H9 (cell line): ENCODE measurements around the gene MC4R. TPM values are rescaled to one million over a fixed set of nuclear protein-coding genes. Genes with fewer than 3 reads are reported as not detected.

ENCODE experiments used
- DNase-seq: peaks from one replicate; pipeline ENCODE4 v3.0.0-alpha.2; 2017
- H2AFZ ChIP-seq: one replicate; pipeline ENCODE4 v1.6.1; 2013; ENCODE audit warnings: mild to moderate bottlenecking, low read length, control low read depth, moderate library complexity
- H2AK5ac ChIP-seq: 2 replicates; pipeline ENCODE4 v1.6.1; 2013; ENCODE audit warnings: low read length, control low read depth, mixed read lengths; ENCODE audit not compliant: insufficient read length
- H2BK120ac ChIP-seq: one replicate; pipeline ENCODE4 v1.6.1; 2013; ENCODE audit warnings: low read depth, mild to moderate bottlenecking, low read length, control low read depth, inconsistent platforms; ENCODE audit not compliant: poor library complexity, severe bottlenecking
- H2BK12ac ChIP-seq: 2 replicates; pipeline ENCODE4 v1.6.1; 2013; ENCODE audit warnings: low read length, control low read depth, mixed read lengths, low read depth; ENCODE audit not compliant: insufficient read length
- H2BK15ac ChIP-seq: 2 replicates; pipeline ENCODE4 v1.6.1; 2013; ENCODE audit warnings: low read depth, low read length, control low read depth
- H2BK20ac ChIP-seq: one replicate; pipeline ENCODE4 v1.6.1; 2013; ENCODE audit warnings: low read depth, mild to moderate bottlenecking, low read length, control low read depth, inconsistent platforms; ENCODE audit not compliant: poor library complexity, severe bottlenecking
- H2BK5ac ChIP-seq: 2 replicates; pipeline ENCODE4 v1.6.1; 2013; ENCODE audit warnings: low read length, control low read depth, mixed read lengths; ENCODE audit not compliant: insufficient read length
- H3K14ac ChIP-seq: 2 replicates; pipeline ENCODE4 v1.6.1; 2013; ENCODE audit warnings: low read length, control low read depth; ENCODE audit not compliant: insufficient read depth
- H3K18ac ChIP-seq: 2 replicates; pipeline ENCODE4 v1.6.1; 2013; ENCODE audit warnings: low read depth, mild to moderate bottlenecking, mixed read lengths, low read length, control low read depth; ENCODE audit not compliant: insufficient read length
- H3K23ac ChIP-seq: 2 replicates; pipeline ENCODE4 v1.6.1; 2013; ENCODE audit warnings: low read length, control low read depth, mixed read lengths, low read depth; ENCODE audit not compliant: insufficient read length
- H3K23me2 ChIP-seq: 2 replicates; pipeline ENCODE4 v1.6.1; 2013; ENCODE audit warnings: low read depth, mild to moderate bottlenecking, mixed read lengths, low read length, control low read depth; ENCODE audit not compliant: insufficient read length, poor library complexity, severe bottlenecking
- H3K27ac ChIP-seq: 2 replicates; pipeline ENCODE4 v1.5.1; 2013; ENCODE audit warnings: low read length, control low read depth, mixed read lengths, low read depth; ENCODE audit not compliant: insufficient read length
- H3K27me3 ChIP-seq: 2 replicates; pipeline ENCODE4 v1.6.1; 2013; ENCODE audit warnings: low read length, control low read depth, inconsistent platforms; ENCODE audit not compliant: insufficient read depth
- H3K4ac ChIP-seq: 2 replicates; pipeline ENCODE4 v1.6.1; 2013; ENCODE audit warnings: low read depth, mild to moderate bottlenecking, control low read depth, inconsistent platforms, low read length, moderate library complexity
- H3K4me1 ChIP-seq: 2 replicates; pipeline ENCODE4 v1.6.1; 2013; ENCODE audit warnings: low read length, control low read depth, inconsistent platforms; ENCODE audit not compliant: insufficient read depth
- H3K4me2 ChIP-seq: 2 replicates; pipeline ENCODE4 v1.6.1; 2013; ENCODE audit warnings: low read length, control low read depth, mixed read lengths; ENCODE audit not compliant: insufficient read length, insufficient read depth
- H3K56ac ChIP-seq: 2 replicates; pipeline ENCODE4 v1.6.1; 2013; ENCODE audit warnings: low read depth, mild to moderate bottlenecking, mixed read lengths, low read length, control low read depth; ENCODE audit not compliant: insufficient read length
- H3K79me1 ChIP-seq: 2 replicates; pipeline ENCODE4 v1.6.1; 2013; ENCODE audit warnings: low read depth, mild to moderate bottlenecking, moderate library complexity, low read length, control low read depth, inconsistent platforms; ENCODE audit not compliant: insufficient read depth, poor library complexity, severe bottlenecking
- H3K79me2 ChIP-seq: 2 replicates; pipeline ENCODE4 v1.6.1; 2013; ENCODE audit warnings: low read length, control low read depth, inconsistent platforms; ENCODE audit not compliant: insufficient read depth
- H3K9ac ChIP-seq: 2 replicates; pipeline ENCODE4 v1.6.1; 2013; ENCODE audit warnings: low read length, control low read depth, mixed read lengths; ENCODE audit not compliant: insufficient read length; ENCODE audit errors: extremely low read depth
- H3K9me3 ChIP-seq: one replicate; pipeline ENCODE4 v1.6.1; 2013; ENCODE audit warnings: low read depth, low read length, inconsistent platforms; ENCODE audit not compliant: control insufficient read depth
- H3T11ph ChIP-seq: one replicate; pipeline ENCODE4 v1.6.1; 2013; ENCODE audit warnings: mild to moderate bottlenecking, low read length, control low read depth, inconsistent platforms
- H4K20me1 ChIP-seq: one replicate; pipeline ENCODE4 v1.6.1; 2013; ENCODE audit not compliant: control insufficient read depth, insufficient read length, insufficient read depth
- H4K5ac ChIP-seq: 2 replicates; pipeline ENCODE4 v1.6.1; 2013; ENCODE audit warnings: low read depth, mild to moderate bottlenecking, mixed read lengths, low read length, control low read depth; ENCODE audit not compliant: insufficient read length
- H4K8ac ChIP-seq: replicated peaks from 2 replicates; pipeline ENCODE4 v1.6.1; 2013; ENCODE audit warnings: low read length, control low read depth, mixed read lengths, low read depth; ENCODE audit not compliant: insufficient read length
- H4K91ac ChIP-seq: 2 replicates; pipeline ENCODE4 v1.6.1; 2013; ENCODE audit warnings: low read depth, mild to moderate bottlenecking, moderate library complexity, mixed read lengths, low read length, control low read depth; ENCODE audit not compliant: insufficient read length
- H3K27ac Mint-ChIP-seq, 3 experiments: 2 replicates in 2 of 3; 3 replicates in 1 of 3; pipeline ENCODE4 v1.8.0; 2020 to 2021; ENCODE audit warnings: mixed read lengths in 3 of 3, mild to moderate bottlenecking in 1 of 3, moderate library complexity in 1 of 3
- H3K27me3 Mint-ChIP-seq: 2 replicates; pipeline ENCODE4 v1.8.0; 2021; ENCODE audit warnings: low read depth, mild to moderate bottlenecking, moderate library complexity, mixed read lengths
- H3K36me3 Mint-ChIP-seq, 3 experiments: 2 replicates in 2 of 3; 3 replicates in 1 of 3; pipeline ENCODE4 v1.8.0; 2020 to 2021; ENCODE audit warnings: low read depth in 3 of 3, mixed read lengths in 3 of 3; ENCODE audit not compliant: insufficient read depth in 1 of 3
- H3K4me1 Mint-ChIP-seq, 2 experiments: 2 replicates each; pipeline ENCODE4 v1.8.0; 2020; ENCODE audit warnings: mixed read lengths in 2 of 2
- H3K4me3 Mint-ChIP-seq, 2 experiments: 2 replicates in 1 of 2; 3 replicates in 1 of 2; pipeline ENCODE4 v1.8.0; 2020 to 2021; ENCODE audit warnings: mild to moderate bottlenecking in 2 of 2, mixed read lengths in 2 of 2, moderate library complexity in 1 of 2
- H3K9me3 Mint-ChIP-seq, 2 experiments: 2 replicates in 1 of 2; 3 replicates in 1 of 2; pipeline ENCODE4 v1.8.0; 2020; ENCODE audit warnings: mild to moderate bottlenecking in 2 of 2, mixed read lengths in 2 of 2, moderate library complexity in 1 of 2
- WGBS: extraction: QIAGEN DNeasy Blood & Tissue Kit; methylation state at CpG from one replicate; pipeline ENCODE4 v1.1.7; 2013; ENCODE audit warnings: missing lambda C conversion rate, low lambda C conversion rate, mixed read lengths; ENCODE audit not compliant: insufficient read length; ENCODE audit errors: extremely low coverage; 5-methylcytosine and 5-hydroxymethylcytosine counted together
- total RNA-seq: library from RNA; stranded (reverse); gene quantifications from 2 replicates; pipeline ENCODE4 v1.2.1, GENCODE V29; 2021
- TF ChIP-seq, protein P1 (sequence below): fragments of 200-600 bp; sonication (generic); conservative IDR thresholded peaks from 3 replicates; pipeline ENCODE4 v1.8.0; 2021; ENCODE audit warnings: antibody characterized with exemption, mild to moderate bottlenecking

The MC4R gene
- total RNA-seq, 1 experiment from 2014 or later = not detected

- Mint-ChIP-seq H3K27me3 (no peaks in the 10 kb centered on the region), H3K36me3 (no peaks in the 10 kb centered on the region), H3K9me3 (no peaks in the 10 kb centered on the region), H3K27ac (no peak overlapping the region), H3K4me3 (no peak overlapping the region), H3K4me1 (no peaks in the 10 kb centered on the region)
- no peak overlapping the region for H2BK12ac ChIP-seq
- no peaks in the 10 kb centered on the region for H3K9me3 ChIP-seq
- H4K91ac ChIP-seq = no peak overlapping the region
- H3K23me2 ChIP-seq = no peaks in the 10 kb centered on the region
- H2BK120ac ChIP-seq = no peak overlapping the region
- H3K27ac ChIP-seq = no peak overlapping the region
- no peak overlapping the region for H2BK20ac ChIP-seq
- no peak overlapping the region for H3K4ac ChIP-seq
- TF ChIP-seq, protein P1, sequence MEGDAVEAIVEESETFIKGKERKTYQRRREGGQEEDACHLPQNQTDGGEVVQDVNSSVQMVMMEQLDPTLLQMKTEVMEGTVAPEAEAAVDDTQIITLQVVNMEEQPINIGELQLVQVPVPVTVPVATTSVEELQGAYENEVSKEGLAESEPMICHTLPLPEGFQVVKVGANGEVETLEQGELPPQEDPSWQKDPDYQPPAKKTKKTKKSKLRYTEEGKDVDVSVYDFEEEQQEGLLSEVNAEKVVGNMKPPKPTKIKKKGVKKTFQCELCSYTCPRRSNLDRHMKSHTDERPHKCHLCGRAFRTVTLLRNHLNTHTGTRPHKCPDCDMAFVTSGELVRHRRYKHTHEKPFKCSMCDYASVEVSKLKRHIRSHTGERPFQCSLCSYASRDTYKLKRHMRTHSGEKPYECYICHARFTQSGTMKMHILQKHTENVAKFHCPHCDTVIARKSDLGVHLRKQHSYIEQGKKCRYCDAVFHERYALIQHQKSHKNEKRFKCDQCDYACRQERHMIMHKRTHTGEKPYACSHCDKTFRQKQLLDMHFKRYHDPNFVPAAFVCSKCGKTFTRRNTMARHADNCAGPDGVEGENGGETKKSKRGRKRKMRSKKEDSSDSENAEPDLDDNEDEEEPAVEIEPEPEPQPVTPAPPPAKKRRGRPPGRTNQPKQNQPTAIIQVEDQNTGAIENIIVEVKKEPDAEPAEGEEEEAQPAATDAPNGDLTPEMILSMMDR = no peak
- no peak overlapping the region for H2BK15ac ChIP-seq
- no peaks in the 10 kb centered on the region for H3K27me3 ChIP-seq
- H3K79me2 ChIP-seq = no peaks in the 10 kb centered on the region
- no peak overlapping the region for H3T11ph ChIP-seq
- H3K23ac ChIP-seq = no peak overlapping the region
- no peak overlapping the region for H3K9ac ChIP-seq
- H4K20me1 ChIP-seq = no peaks in the 10 kb centered on the region
- H2AFZ ChIP-seq = no peak overlapping the region
- no peaks in the 10 kb centered on the region for H3K79me1 ChIP-seq
- H3K14ac ChIP-seq = no peak overlapping the region
- no peaks in the 10 kb centered on the region for H3K4me1 ChIP-seq
- no CpG with 5 or more reads among the region's 1 CpG for WGBS
- no peak overlapping the region for H2BK5ac ChIP-seq
- H4K5ac ChIP-seq = no peak overlapping the region
- H3K18ac ChIP-seq = no peak overlapping the region
- DNase-seq = no peak
- no peak overlapping the region for H4K8ac ChIP-seq
- no peak overlapping the region for H3K4me2 ChIP-seq
- no peak overlapping the region for H2AK5ac ChIP-seq
- H3K56ac ChIP-seq = no peak overlapping the region
These were observed 16.7 kb upstream of the MC4R start for GRCh38 chr18:60389314-60389713.
